Measurements from ENCODE around the gene CASP2. TPM values are rescaled to one million over a fixed set of nuclear protein-coding genes. Genes with fewer than 3 reads are reported as not detected.

Gene CASP2
- total and polyA plus RNA-seq, 2 of the 13 experiments (the other 11 are each of a cell fraction or from before 2014, with no cell fraction given), result 10.2 to 13.7 TPM

DNA sequence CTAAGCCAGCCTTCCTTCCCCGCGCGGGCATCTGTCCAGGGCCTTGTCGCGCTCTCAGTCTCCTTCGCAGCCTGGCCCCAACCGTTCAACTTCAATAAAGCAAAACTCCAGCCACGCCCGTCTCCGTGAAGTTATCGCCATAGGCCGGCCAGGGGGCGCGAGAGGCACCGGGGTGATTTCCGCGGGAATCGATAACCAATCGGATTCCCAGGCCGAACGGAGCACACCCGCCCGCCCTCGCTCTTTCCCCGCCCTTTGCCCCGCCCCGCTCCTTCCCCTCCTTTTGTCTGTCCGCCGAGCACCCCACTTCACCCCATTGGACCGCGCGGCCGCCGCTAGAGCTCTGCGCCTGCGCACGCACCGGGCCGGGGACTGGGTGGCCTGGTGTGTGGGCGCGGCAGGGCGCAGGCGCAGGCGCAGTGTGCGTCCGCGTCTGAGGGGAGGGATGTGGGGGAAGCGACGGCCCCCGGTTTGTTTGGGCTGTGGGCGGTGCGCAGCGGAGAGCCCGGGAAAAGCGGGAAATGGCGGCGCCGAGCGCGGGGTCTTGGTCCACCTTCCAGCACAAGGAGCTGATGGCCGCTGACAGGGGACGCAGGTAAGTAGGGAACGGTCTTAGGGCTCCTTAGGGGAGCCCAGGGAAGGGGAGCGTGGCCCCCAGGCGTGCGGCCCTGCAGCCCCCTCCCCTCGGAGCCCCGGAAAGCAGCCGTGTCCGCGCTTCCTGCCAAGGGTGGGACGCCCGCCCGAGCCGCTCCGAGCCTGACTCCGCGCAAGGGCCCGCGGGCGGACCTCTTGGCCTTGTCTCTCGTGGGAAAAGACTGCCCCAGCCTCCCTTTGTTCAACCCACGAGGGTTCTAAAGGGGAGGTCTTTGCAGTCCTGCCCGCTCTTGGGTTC is at the start of gene CASP2 (continued):
- peak; percentile 86; the same call in 1 of the 2 replicates for TF ChIP-seq TFDP1 (CRISPR knock-in tag; IDR thresholded peaks at IDR 0.05; ENCODE audit: borderline replicate concordance)
- no peak for TF ChIP-seq FOSL1 (CRISPR knock-in tag; IDR thresholded peaks at IDR 0.05; ENCODE audit: borderline replicate concordance)
- peak; percentile 68 for TF ChIP-seq HNF1B (CRISPR knock-in tag; IDR thresholded peaks at IDR 0.05)
- TF ChIP-seq SIX1 (CRISPR knock-in tag; IDR thresholded peaks at IDR 0.05; ENCODE audit: borderline replicate concordance), result 0 out of 2 replicates have a peak, but pooled peaks have one; percentile 20
- TF ChIP-seq, protein P1, sequence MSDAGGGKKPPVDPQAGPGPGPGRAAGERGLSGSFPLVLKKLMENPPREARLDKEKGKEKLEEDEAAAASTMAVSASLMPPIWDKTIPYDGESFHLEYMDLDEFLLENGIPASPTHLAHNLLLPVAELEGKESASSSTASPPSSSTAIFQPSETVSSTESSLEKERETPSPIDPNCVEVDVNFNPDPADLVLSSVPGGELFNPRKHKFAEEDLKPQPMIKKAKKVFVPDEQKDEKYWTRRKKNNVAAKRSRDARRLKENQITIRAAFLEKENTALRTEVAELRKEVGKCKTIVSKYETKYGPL (CRISPR knock-in tag; IDR thresholded peaks at IDR 0.05), result no peak
- 0 out of 2 replicates have a peak, but pooled peaks have one; percentile 18 for TF ChIP-seq TGIF2 (CRISPR knock-in tag; IDR thresholded peaks at IDR 0.05)
- TF ChIP-seq ZFYVE20 (CRISPR knock-in tag; IDR thresholded peaks at IDR 0.05; ENCODE audit: borderline replicate concordance, low read depth), result no peak
- TF ChIP-seq HNRNPK (IDR thresholded peaks at IDR 0.05; ENCODE audit: low read depth, low read length, poor library complexity, severe bottlenecking), result peak; percentile 96
- peak; percentile 84 for TF ChIP-seq TAF1 (CRISPR knock-in tag; IDR thresholded peaks at IDR 0.05)
- TF ChIP-seq, protein P2, sequence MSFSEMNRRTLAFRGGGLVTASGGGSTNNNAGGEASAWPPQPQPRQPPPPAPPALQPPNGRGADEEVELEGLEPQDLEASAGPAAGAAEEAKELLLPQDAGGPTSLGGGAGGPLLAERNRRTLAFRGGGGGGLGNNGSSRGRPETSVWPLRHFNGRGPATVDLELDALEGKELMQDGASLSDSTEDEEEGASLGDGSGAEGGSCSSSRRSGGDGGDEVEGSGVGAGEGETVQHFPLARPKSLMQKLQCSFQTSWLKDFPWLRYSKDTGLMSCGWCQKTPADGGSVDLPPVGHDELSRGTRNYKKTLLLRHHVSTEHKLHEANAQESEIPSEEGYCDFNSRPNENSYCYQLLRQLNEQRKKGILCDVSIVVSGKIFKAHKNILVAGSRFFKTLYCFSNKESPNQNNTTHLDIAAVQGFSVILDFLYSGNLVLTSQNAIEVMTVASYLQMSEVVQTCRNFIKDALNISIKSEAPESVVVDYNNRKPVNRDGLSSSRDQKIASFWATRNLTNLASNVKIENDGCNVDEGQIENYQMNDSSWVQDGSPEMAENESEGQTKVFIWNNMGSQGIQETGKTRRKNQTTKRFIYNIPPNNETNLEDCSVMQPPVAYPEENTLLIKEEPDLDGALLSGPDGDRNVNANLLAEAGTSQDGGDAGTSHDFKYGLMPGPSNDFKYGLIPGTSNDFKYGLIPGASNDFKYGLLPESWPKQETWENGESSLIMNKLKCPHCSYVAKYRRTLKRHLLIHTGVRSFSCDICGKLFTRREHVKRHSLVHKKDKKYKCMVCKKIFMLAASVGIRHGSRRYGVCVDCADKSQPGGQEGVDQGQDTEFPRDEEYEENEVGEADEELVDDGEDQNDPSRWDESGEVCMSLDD (CRISPR knock-in tag; IDR thresholded peaks at IDR 0.05; ENCODE audit: borderline replicate concordance), result peak; percentile 95
- peak; percentile 91 for TF ChIP-seq ZNF687 (CRISPR knock-in tag; IDR thresholded peaks at IDR 0.05)
- TF ChIP-seq DMAP1 (CRISPR knock-in tag; IDR thresholded peaks at IDR 0.05), result peak; percentile 81; the same call in 1 of the 2 replicates
- TF ChIP-seq ZSCAN20 (CRISPR knock-in tag; IDR thresholded peaks at IDR 0.05; ENCODE audit: borderline replicate concordance), result peak; percentile 74; the same call in 1 of the 2 replicates
- no peak for TF ChIP-seq NFRKB (IDR thresholded peaks at IDR 0.05)
- TF ChIP-seq FOSL2 (CRISPR knock-in tag; IDR thresholded peaks at IDR 0.05), result no peak; the same call in 1 of the 2 replicates
- TF ChIP-seq CHD4 (IDR thresholded peaks at IDR 0.05; ENCODE audit: borderline replicate concordance, low read length), result no peak
- TF ChIP-seq, protein P3, sequence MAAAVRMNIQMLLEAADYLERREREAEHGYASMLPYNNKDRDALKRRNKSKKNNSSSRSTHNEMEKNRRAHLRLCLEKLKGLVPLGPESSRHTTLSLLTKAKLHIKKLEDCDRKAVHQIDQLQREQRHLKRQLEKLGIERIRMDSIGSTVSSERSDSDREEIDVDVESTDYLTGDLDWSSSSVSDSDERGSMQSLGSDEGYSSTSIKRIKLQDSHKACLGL (CRISPR knock-in tag; IDR thresholded peaks at IDR 0.05), result peak; percentile 67
